GM12891 (cell line): ENCODE measurements around the gene MORC2.

Experiments
- POLR2A ChIP-seq: IDR thresholded peaks from 2 replicates; pipeline ENCODE4 v1.6.1; 2011; ENCODE audit warnings: low read depth, low read length, control low read depth
- POU2F2 ChIP-seq: IDR thresholded peaks from 2 replicates; pipeline ENCODE4 v1.6.1; 2011; ENCODE audit warnings: low read depth, mild to moderate bottlenecking, control low read depth, low read length, moderate library complexity

- TF ChIP-seq POLR2A (no peak), POU2F2 (no peak)
Observed at GRCh38 chr22:30879415-30879797, 89.2 kb downstream of the MORC2 start.
